ENCODE measurements around the gene CTNNBL1.

Gene CTNNBL1

GRCh38 chr20:37918035-37918434 lies 224.2 kb downstream of the CTNNBL1 start:
- Histone ChIP-seq H3K27me3 (ENCODE audit: low read depth) (no peaks in the 10 kb centered on the region), H3K36me3 (replicated peaks) (no peaks in the 10 kb centered on the region), H3K9me3 (no peaks in the 10 kb centered on the region), H3K4me1 (peaks cover 9% of the 10 kb centered on the region), H3K4me3 (no peak overlapping the region)
- in situ Hi-C loops (cut with MboI; ENCODE audit: low sequenced_read_pairs) = no loop called here
- no peak for DNase-seq (ENCODE audit: low spot score in 2 of 2)

GRCh38 chr20:37919389-37920040 lies 225.7 kb downstream of the CTNNBL1 start:
- H3K36me3 ChIP-seq (replicated peaks) = no peaks in the 10 kb centered on the region
- peak; percentile 47 to 57 for DNase-seq (ENCODE audit: low spot score in 2 of 2)
- no peak overlapping the region for H3K4me3 ChIP-seq
- no peaks in the 10 kb centered on the region for H3K9me3 ChIP-seq
- in situ Hi-C loops (cut with MboI; ENCODE audit: low sequenced_read_pairs) = no loop called here
- H3K4me1 ChIP-seq = peaks cover 9% of the 10 kb centered on the region
- H3K27me3 ChIP-seq (ENCODE audit: low read depth) = no peaks in the 10 kb centered on the region

- no peak overlapping the region for H3K4me3 ChIP-seq
- no peak for DNase-seq (ENCODE audit: low spot score in 2 of 2)
- in situ Hi-C loops (cut with MboI; ENCODE audit: low sequenced_read_pairs) = no loop called here
- no peaks in the 10 kb centered on the region for H3K36me3 ChIP-seq (replicated peaks)
- H3K27me3 ChIP-seq (ENCODE audit: low read depth) = no peaks in the 10 kb centered on the region
- H3K9me3 ChIP-seq = no peaks in the 10 kb centered on the region
- peaks cover 2% of the 10 kb centered on the region for H3K4me1 ChIP-seq
These were observed 226.4 kb downstream of the CTNNBL1 start for GRCh38 chr20:37920270-37920669.

GRCh38 chr20:37920679-37921322 lies 227.0 kb downstream of the CTNNBL1 start:
- Histone ChIP-seq H3K27me3 (ENCODE audit: low read depth) (no peaks in the 10 kb centered on the region), H3K4me3 (no peak overlapping the region), H3K4me1 (no peaks in the 10 kb centered on the region), H3K9me3 (no peaks in the 10 kb centered on the region), H3K36me3 (replicated peaks) (no peaks in the 10 kb centered on the region)
- in situ Hi-C loops (cut with MboI; ENCODE audit: low sequenced_read_pairs) = no loop called here
- no peak for DNase-seq (ENCODE audit: low spot score in 2 of 2)

GRCh38 chr20:37921341-37921929 lies 227.6 kb downstream of the CTNNBL1 start:
- H3K9me3 ChIP-seq = no peaks in the 10 kb centered on the region
- no peaks in the 10 kb centered on the region for H3K4me1 ChIP-seq
- H3K27me3 ChIP-seq (ENCODE audit: low read depth) = no peaks in the 10 kb centered on the region
- H3K4me3 ChIP-seq = no peak overlapping the region
- no peak for DNase-seq (ENCODE audit: low spot score in 2 of 2)
- H3K36me3 ChIP-seq (replicated peaks) = no peaks in the 10 kb centered on the region
- in situ Hi-C loops (cut with MboI; ENCODE audit: low sequenced_read_pairs) = no loop called here

Data from HAP-1 (cell line).